GM12878 (cell line): ENCODE measurements around the gene MSANTD4.

Source experiments
- HSF1 ChIP-seq: fragments of 150-350 bp; IDR thresholded peaks from 2 replicates; pipeline ENCODE4 v1.6.1; 2014; ENCODE audit warnings: mild to moderate bottlenecking, low read depth, low read length
- MAX ChIP-seq: IDR thresholded peaks from 2 replicates; pipeline ENCODE4 v1.6.1; 2012; ENCODE audit warnings: low read depth, low read length, improper control_type of control experiment
- MTA2 ChIP-seq: fragments of 450-650 bp; IDR thresholded peaks from 2 replicates; pipeline ENCODE4 v1.6.1; 2016; ENCODE audit warnings: low read depth, mild to moderate bottlenecking, moderate library complexity
- MXI1 ChIP-seq: fragments of 150-350 bp; IDR thresholded peaks from 2 replicates; pipeline ENCODE4 v1.6.1; 2011; ENCODE audit warnings: low read depth, mild to moderate bottlenecking, inconsistent platforms, low read length, improper control_type of control experiment
- NFXL1 ChIP-seq: fragments of 450-650 bp; IDR thresholded peaks from 2 replicates; pipeline ENCODE4 v1.6.1; 2017; ENCODE audit warnings: antibody characterized with exemption, mild to moderate bottlenecking, borderline replicate concordance
- POLR2A ChIP-seq: IDR thresholded peaks from 2 replicates; pipeline ENCODE4 v1.6.1; 2011; ENCODE audit warnings: low read depth, mild to moderate bottlenecking, low read length
- RAD21 ChIP-seq: IDR thresholded peaks from 2 replicates; pipeline ENCODE4 v1.6.1; 2011; ENCODE audit warnings: mild to moderate bottlenecking, low read depth, low read length, moderate library complexity; ENCODE audit not compliant: insufficient read depth
- RCOR1 ChIP-seq: conservative IDR thresholded peaks from 2 replicates; pipeline ENCODE4 v1.6.1; 2012; ENCODE audit warnings: low read depth, low read length, improper control_type of control experiment
- SIN3A ChIP-seq: IDR thresholded peaks from 2 replicates; pipeline ENCODE4 v1.6.1; 2012; ENCODE audit warnings: low read depth, low read length, improper control_type of control experiment
- SMAD1 ChIP-seq: fragments of 450-650 bp; IDR thresholded peaks from 2 replicates; pipeline ENCODE4 v1.6.1; 2018; ENCODE audit warnings: mild to moderate bottlenecking, low read depth; ENCODE audit not compliant: partially characterized antibody
- YY1 ChIP-seq: IDR thresholded peaks from 2 replicates; pipeline ENCODE4 v1.6.1; 2011; ENCODE audit warnings: low read depth, mild to moderate bottlenecking, low read length
- TF ChIP-seq, protein P1 (sequence below): IDR thresholded peaks from 2 replicates; pipeline ENCODE4 v1.6.1; 2012; ENCODE audit warnings: mild to moderate bottlenecking, low read depth, low read length

- TF ChIP-seq RAD21 (no peak), SIN3A (no peak), YY1 (no peak), MXI1 (no peak), NFXL1 (no peak), HSF1 (no peak), MAX (no peak), MTA2 (no peak), RCOR1 (no peak), POLR2A (no peak), SMAD1 (no peak)
- TF ChIP-seq, protein P1, sequence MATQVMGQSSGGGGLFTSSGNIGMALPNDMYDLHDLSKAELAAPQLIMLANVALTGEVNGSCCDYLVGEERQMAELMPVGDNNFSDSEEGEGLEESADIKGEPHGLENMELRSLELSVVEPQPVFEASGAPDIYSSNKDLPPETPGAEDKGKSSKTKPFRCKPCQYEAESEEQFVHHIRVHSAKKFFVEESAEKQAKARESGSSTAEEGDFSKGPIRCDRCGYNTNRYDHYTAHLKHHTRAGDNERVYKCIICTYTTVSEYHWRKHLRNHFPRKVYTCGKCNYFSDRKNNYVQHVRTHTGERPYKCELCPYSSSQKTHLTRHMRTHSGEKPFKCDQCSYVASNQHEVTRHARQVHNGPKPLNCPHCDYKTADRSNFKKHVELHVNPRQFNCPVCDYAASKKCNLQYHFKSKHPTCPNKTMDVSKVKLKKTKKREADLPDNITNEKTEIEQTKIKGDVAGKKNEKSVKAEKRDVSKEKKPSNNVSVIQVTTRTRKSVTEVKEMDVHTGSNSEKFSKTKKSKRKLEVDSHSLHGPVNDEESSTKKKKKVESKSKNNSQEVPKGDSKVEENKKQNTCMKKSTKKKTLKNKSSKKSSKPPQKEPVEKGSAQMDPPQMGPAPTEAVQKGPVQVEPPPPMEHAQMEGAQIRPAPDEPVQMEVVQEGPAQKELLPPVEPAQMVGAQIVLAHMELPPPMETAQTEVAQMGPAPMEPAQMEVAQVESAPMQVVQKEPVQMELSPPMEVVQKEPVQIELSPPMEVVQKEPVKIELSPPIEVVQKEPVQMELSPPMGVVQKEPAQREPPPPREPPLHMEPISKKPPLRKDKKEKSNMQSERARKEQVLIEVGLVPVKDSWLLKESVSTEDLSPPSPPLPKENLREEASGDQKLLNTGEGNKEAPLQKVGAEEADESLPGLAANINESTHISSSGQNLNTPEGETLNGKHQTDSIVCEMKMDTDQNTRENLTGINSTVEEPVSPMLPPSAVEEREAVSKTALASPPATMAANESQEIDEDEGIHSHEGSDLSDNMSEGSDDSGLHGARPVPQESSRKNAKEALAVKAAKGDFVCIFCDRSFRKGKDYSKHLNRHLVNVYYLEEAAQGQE = no peak
These were observed 29.1 kb upstream of the MSANTD4 start for GRCh38 chr11:106051103-106051502.
